H7 (cell line): Measurements from ENCODE around the gene NAALADL2. TPM values are rescaled to one million over a fixed set of nuclear protein-coding genes. Genes with fewer than 3 reads are reported as not detected.
"Not testable (repeated sequence)": the region's sequence is repeated elsewhere in the genome, so short reads cannot be mapped to it uniquely, and the experiment has no call there.

Experiments used
- DNase-seq: peaks from one replicate; pipeline ENCODE4 v3.0.0; 2012
- H3K27me3 ChIP-seq: 2 replicates; pipeline ENCODE4 v1.6.0; 2011; ENCODE audit warnings: mild to moderate bottlenecking, low read length; ENCODE audit not compliant: control insufficient read depth, insufficient read depth
- H3K36me3 ChIP-seq: replicated peaks from 2 replicates; pipeline ENCODE4 v1.5.1; 2011; ENCODE audit warnings: low read length; ENCODE audit not compliant: control insufficient read depth, insufficient read depth
- H3K4me3 ChIP-seq: 2 replicates; pipeline ENCODE4 v1.5.1; 2011; ENCODE audit warnings: low read depth, mild to moderate bottlenecking, control low read depth, low read length, moderate library complexity; ENCODE audit not compliant: insufficient read depth
- total RNA-seq: library from RNA; depleted of rRNA; stranded (reverse); fragments of >200 nt; shearing (Covaris generic); gene quantifications from 2 replicates; pipeline ENCODE4 v1.2.3, GENCODE V29; 2014

NAALADL2 gene
- total RNA-seq, 1 experiment from 2014 or later, result 0.14 TPM

- H3K27me3 ChIP-seq, result no peaks in the 10 kb centered on the region
- no peaks in the 10 kb centered on the region for H3K36me3 ChIP-seq
- no peak overlapping the region for H3K4me3 ChIP-seq
- no peak for DNase-seq
These were observed 933.1 kb downstream of the NAALADL2 start for GRCh38 chr3:175792245-175792644.

DNA sequence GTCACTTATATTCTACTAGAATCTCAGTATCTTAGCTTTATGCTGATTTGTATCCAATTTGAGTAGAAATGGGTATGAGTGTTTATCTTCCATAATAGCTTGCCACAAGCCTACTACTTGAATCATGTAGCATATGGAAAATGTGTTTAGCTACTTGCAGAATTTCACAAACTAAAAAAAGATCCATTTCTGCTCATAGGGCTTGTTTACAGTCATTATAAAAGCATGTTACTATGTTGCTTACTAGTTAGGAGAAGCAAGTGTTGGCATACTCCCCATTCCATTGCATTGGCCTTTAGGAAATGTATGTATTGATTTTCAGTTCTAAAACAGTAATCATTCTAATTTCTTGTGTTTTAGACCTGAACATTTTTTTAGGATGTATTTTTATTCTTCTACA, 939.2 kb downstream of the NAALADL2 start:
- H3K27me3 ChIP-seq, result no peaks in the 10 kb centered on the region
- H3K36me3 ChIP-seq, result no peaks in the 10 kb centered on the region
- DNase-seq, result no peak
- no peak overlapping the region for H3K4me3 ChIP-seq

DNA sequence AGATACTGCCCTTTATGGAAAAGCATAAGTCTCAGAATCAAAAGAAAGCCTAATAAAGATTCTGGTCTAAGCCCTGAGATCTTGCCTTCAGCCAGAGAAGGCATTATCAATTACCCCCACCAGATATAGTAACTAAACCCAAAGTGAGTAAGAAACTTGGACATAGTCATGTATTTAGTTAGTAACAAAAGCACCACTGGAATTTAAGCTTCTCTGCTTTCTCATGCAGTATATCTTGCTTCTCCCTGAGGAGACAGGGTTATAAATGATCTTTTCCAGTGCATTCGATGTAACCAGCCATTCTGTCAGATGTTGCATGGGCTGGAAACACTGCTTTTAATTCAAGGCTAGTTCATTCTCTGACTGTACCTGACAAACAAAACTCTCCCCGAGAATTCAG, 946.7 kb downstream of the NAALADL2 start:
- no peaks in the 10 kb centered on the region for H3K36me3 ChIP-seq
- no peak overlapping the region for H3K4me3 ChIP-seq
- DNase-seq, result no peak
- no peaks in the 10 kb centered on the region for H3K27me3 ChIP-seq

DNA sequence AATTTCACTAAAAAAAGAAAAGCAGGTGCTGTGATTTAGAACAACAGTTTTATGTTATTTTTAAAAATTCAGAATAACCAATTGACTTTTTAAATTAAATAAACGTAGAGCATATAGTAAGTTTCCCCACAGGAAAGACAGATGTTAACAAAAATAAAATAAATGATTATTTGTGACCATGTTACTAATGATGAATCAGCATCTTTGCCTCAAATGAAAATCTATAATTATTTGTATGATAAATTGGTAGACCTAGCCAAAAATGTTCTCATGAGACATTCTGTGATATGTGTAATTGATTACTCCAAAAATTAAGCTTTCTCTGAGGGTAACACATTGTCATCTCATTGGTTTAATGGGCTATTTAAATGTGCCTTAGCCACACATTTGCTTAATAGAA, 948.0 kb downstream of the NAALADL2 start:
- DNase-seq, result no peak
- H3K4me3 ChIP-seq, result no peak overlapping the region
- H3K36me3 ChIP-seq, result no peaks in the 10 kb centered on the region
- no peaks in the 10 kb centered on the region for H3K27me3 ChIP-seq

GRCh38 chr3:175818811-175819464, 959.8 kb downstream of the NAALADL2 start:
- Histone ChIP-seq H3K36me3 (no peaks in the 10 kb centered on the region; the same call in 1 of the 2 replicates), H3K4me3 (no peak overlapping the region), H3K27me3 (no peaks in the 10 kb centered on the region)
- DNase-seq, result no peak

DNA sequence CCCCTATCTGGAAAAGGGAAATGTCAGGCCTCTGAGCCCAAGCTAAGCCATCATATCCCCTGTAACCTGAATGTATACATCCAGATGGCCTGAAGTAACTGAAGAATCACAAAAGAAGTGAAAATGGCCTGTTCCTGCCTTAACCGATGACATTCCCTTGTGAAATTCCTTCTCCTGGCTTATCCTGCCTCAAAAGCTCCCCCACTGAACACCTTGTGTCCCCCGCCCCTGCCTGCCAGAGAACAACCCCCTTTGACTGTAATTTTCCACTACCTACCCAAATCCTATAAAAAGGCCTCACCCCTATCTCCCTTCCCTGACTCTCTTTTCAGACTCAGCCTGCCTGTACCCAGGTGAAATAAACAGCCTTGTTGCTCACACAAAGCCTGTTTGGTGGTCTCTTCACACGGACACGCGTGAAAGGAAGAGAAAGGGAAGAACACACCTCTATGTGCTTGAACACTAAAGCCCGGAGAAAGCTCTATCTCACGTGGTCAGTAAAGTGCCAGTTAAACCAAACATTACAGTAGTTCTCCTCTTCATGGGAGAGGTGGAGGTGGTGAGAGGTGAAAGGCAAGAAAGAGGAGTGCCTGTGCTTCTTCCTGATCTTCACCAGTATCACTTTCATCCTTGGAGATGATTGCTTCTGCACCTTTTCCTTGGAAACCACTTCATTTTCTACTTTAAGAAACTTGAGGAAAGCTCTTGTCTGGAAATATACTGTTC, 963.8 kb downstream of the NAALADL2 start:
- H3K36me3 ChIP-seq, H3K27me3 ChIP-seq, DNase-seq: not testable (repeated sequence)
- peak overlapping the region; percentile 1; the same call in 1 of the 2 replicates for H3K4me3 ChIP-seq

DNA sequence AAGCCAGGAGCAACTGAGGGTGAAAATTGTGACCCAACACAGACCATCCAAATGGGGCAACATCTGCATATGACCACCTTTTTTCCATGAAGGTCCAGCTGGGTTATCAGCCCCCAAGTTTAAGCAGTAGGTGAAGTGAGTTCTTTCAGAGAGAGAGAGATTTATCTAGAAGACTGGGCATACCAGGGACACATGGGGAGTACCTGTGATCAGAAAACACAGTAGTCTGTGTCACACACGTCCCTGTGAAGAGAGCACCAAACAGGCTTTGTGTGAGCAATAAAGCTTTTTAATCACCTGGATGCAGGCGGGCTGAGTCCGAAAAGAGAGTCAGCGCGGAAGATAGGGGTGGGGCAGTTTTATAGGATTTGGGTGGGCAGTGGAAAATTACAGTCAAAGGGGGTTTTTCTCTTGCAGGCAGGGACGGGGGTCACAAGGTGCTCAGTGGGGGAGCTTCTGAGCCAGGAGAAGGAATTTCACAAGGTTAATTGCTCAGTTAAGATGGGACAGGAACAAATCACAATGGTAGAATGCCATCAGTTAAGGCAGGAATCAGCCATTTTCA, 966.0 kb downstream of the NAALADL2 start:
- not testable (repeated sequence) for H3K36me3 ChIP-seq, H3K27me3 ChIP-seq, DNase-seq, H3K4me3 ChIP-seq

GRCh38 chr3:175826759-175827158, 967.6 kb downstream of the NAALADL2 start:
- Histone ChIP-seq H3K36me3 (no peaks in the 10 kb centered on the region), H3K27me3 (no peaks in the 10 kb centered on the region), H3K4me3 (no peak overlapping the region)
- DNase-seq, result no peak

- H3K27me3 ChIP-seq, DNase-seq, H3K36me3 ChIP-seq, H3K4me3 ChIP-seq: not testable (repeated sequence)
These were observed 970.7 kb downstream of the NAALADL2 start for GRCh38 chr3:175829809-175830208.

GRCh38 chr3:175835763-175836162, 976.6 kb downstream of the NAALADL2 start:
- DNase-seq, H3K27me3 ChIP-seq, H3K36me3 ChIP-seq, H3K4me3 ChIP-seq: not testable (repeated sequence)

- no peak for DNase-seq
- H3K27me3 ChIP-seq, result no peaks in the 10 kb centered on the region
- no peaks in the 10 kb centered on the region for H3K36me3 ChIP-seq
- H3K4me3 ChIP-seq, result no peak overlapping the region
These were observed 977.5 kb downstream of the NAALADL2 start for GRCh38 chr3:175836617-175837016.

DNA sequence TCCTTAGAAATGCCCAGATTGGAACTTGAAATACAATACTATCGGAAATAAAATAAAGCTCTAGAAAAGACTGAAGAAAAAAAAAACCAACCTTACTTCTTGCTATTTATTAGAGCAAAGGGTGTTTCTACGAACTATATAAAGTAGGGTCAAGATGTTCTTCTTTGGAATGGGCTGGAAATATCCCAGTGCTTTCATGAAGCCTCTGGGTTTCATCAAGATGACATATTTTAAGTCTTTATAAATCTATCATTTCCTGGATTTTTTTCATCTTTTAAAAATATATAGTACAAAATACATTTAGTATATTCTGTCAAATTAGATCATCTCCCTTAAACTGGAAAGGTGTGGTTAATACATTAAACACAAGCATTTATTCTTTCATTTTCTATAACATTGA, 978.8 kb downstream of the NAALADL2 start:
- DNase-seq, result no peak
- H3K27me3 ChIP-seq, result no peaks in the 10 kb centered on the region
- H3K36me3 ChIP-seq, result no peaks in the 10 kb centered on the region
- no peak overlapping the region for H3K4me3 ChIP-seq

GRCh38 chr3:175839366-175840005, 980.4 kb downstream of the NAALADL2 start:
- Histone ChIP-seq H3K27me3 (no peaks in the 10 kb centered on the region), H3K4me3 (no peak overlapping the region), H3K36me3 (no peaks in the 10 kb centered on the region)
- DNase-seq, result no peak

DNA sequence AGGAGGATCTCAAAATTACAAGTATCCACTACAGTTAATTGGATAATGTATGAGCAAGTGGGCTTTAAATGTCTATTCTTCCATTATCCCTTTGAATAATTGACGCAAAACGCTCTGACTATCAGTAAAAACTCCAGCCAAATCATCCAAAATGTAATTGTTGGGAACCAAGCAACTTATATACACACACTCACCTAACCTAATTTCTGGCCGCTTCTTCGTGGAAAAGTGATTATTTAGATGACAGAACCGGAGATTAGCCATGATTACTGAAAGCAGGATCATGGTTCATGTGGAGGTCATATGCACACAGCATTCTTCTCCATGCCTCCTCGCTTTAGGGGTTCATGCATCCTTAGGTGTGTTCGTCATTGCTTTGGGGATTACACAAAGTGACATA, 992.4 kb downstream of the NAALADL2 start:
- no peak for DNase-seq
- Histone ChIP-seq H3K4me3 (no peak overlapping the region), H3K36me3 (no peaks in the 10 kb centered on the region), H3K27me3 (no peaks in the 10 kb centered on the region)

DNA sequence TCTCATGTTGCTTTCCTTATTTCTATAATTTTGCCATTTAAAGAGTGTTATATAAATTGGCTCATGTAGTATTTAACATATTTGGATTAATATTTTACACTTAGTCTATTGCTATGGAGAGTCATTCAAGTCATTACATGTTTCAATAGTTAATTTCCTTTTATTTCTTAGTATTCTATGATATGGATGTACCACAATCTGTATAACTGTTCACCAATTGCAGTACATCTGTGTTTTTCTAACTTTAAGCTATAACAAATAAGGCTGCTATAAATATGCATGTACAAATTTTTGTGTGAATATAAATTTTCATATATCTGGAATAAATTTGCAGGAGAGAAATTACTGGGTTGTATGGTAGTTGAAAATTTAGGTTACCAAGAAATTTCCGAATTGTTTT, 993.4 kb downstream of the NAALADL2 start:
- Histone ChIP-seq H3K36me3 (no peaks in the 10 kb centered on the region), H3K4me3 (no peak overlapping the region), H3K27me3 (no peaks in the 10 kb centered on the region)
- DNase-seq, result no peak
